Activated CD4-positive, CD25-positive, alpha-beta regulatory T cell treated with anti-CD3 and anti-CD28 coated beads, Interleukin-2, amount 50 U/mL, for 24 hours (primary cell): ENCODE data around the gene MINPP1.
"Not testable (repeated sequence)": the region's sequence is repeated elsewhere in the genome, so short reads cannot be mapped to it uniquely, and the experiment has no call there.

ENCODE experiments used
- ATAC-seq, 2 donors: fragments of 150-1000 bp; cut with Tn5 transposase; one replicate each; pipeline ENCODE4 v1.10.0; 2021; ENCODE audit warnings: mild to moderate bottlenecking in 1 of 2, moderate library complexity in 1 of 2

Gene MINPP1

GRCh38 chr10:87578160-87578841, 73.6 kb downstream of the MINPP1 start:
- no peak for ATAC-seq

GRCh38 chr10:87578842-87579401, 74.2 kb downstream of the MINPP1 start:
- ATAC-seq = no peak

GRCh38 chr10:87579563-87579962, 74.9 kb downstream of the MINPP1 start:
- ATAC-seq = no peak

- ATAC-seq = no peak
These were observed 75.3 kb downstream of the MINPP1 start for GRCh38 chr10:87580016-87580415.

- ATAC-seq = no peak
These were observed 81.1 kb downstream of the MINPP1 start for GRCh38 chr10:87585565-87586514.

GRCh38 chr10:87589645-87590051, 85.0 kb downstream of the MINPP1 start:
- no peak for ATAC-seq

- no peak for ATAC-seq
These were observed 86.3 kb downstream of the MINPP1 start for GRCh38 chr10:87590705-87591588.

- ATAC-seq = no peak
These were observed 86.8 kb downstream of the MINPP1 start for GRCh38 chr10:87591589-87591886.

- not testable (repeated sequence) for ATAC-seq
These were observed 88.2 kb downstream of the MINPP1 start for GRCh38 chr10:87592920-87593319.

- ATAC-seq = no peak
These were observed 89.0 kb downstream of the MINPP1 start for GRCh38 chr10:87593702-87594101.

GRCh38 chr10:87594181-87594580, 89.5 kb downstream of the MINPP1 start:
- no peak for ATAC-seq

GRCh38 chr10:87594864-87595263, 90.2 kb downstream of the MINPP1 start:
- ATAC-seq = no peak

GRCh38 chr10:87596351-87596750, 91.7 kb downstream of the MINPP1 start:
- no peak for ATAC-seq

- ATAC-seq = no peak
These were observed 94.0 kb downstream of the MINPP1 start for GRCh38 chr10:87598700-87599099.

GRCh38 chr10:87600581-87600980, 95.9 kb downstream of the MINPP1 start:
- no peak for ATAC-seq
